ENCODE measurements around the gene COMP. TPM values are rescaled to one million over a fixed set of nuclear protein-coding genes. Genes with fewer than 3 reads are reported as not detected.

COMP gene
- total and polyA plus RNA-seq, 10 of the 15 experiments (the other 5 are each of a cell fraction or from before 2014, with no cell fraction given), result 0.17 TPM; not detected in 9

GRCh38 chr19:18789883-18790565, 1.1 kb downstream of the COMP start:
- no peak for DNase-seq (ENCODE audit: low read depth, low spot score)
- peaks cover 3% of the 10 kb centered on the region; the same call in 1 of the 2 replicates for H3K4me1 ChIP-seq (ENCODE audit: control insufficient read depth, insufficient read depth, low read length)
- H3K79me2 ChIP-seq (ENCODE audit: control insufficient read depth, insufficient read depth, low read length), result no peaks in the 10 kb centered on the region
- no TSS peak for BruUV-seq (replicated peaks)
- WGBS (ENCODE audit: insufficient coverage, insufficient replicate concordance, low lambda C conversion rate, missing lambda C conversion rate), result 1% methylated on average over 23 of the region's 65 CpGs
- 0 out of 2 replicates have a peak overlapping the region, but pooled peaks have one; percentile 17 for H3K4me2 ChIP-seq (ENCODE audit: control insufficient read depth, insufficient read depth)
- peak; percentile 48 for ATAC-seq
- H3K9me3 ChIP-seq (replicated peaks; ENCODE audit: control insufficient read depth, insufficient read depth, low read length), result no peaks in the 10 kb centered on the region; the same call in 2 of the 3 replicates
- ChIA-PET POLR2A (no interaction called here), SMC1A (ENCODE audit: uncharacterized antibody, unreplicated experiment) (no interaction called here), CTCF (no interaction called here), RAD21 (ENCODE audit: unreplicated experiment) (no interaction called here)
- TF ChIP-seq SP1 (IDR thresholded peaks at IDR 0.05; ENCODE audit: low read depth, low read length) (no peak), HDAC6 (IDR thresholded peaks at IDR 0.05; ENCODE audit: unreplicated experiment) (peak; percentile 52), SPI1 (IDR thresholded peaks at IDR 0.05; ENCODE audit: borderline replicate concordance, insufficient read depth, low read depth, low read length) (peak; percentile 35; the same call in 1 of the 2 replicates), NRF1 (conservative IDR thresholded peaks at IDR 0.05; ENCODE audit: low read depth, low read length) (no peak)
- in situ Hi-C loops (cut with MboI), result no loop called here
- intact Hi-C loops (cut with micrococcal nuclease; ENCODE audit: unreplicated experiment), result no loop called here
- H3K27ac ChIP-seq (ENCODE audit: control insufficient read depth, insufficient read depth), result no peak overlapping the region
- no peaks in the 10 kb centered on the region for H3K36me3 ChIP-seq (ENCODE audit: control insufficient read depth in 2 of 2, insufficient read depth in 2 of 2, low read length in 1 of 2)
- no peak overlapping the region for H2AFZ ChIP-seq (ENCODE audit: control insufficient read depth, low read depth, low read length)
- H4K20me1 ChIP-seq (ENCODE audit: control insufficient read depth, insufficient read depth), result no peaks in the 10 kb centered on the region
- peaks cover 15 to 22% of the 10 kb centered on the region in 2 experiments for H3K27me3 ChIP-seq (replicated peaks in 1 of 2; ENCODE audit: control insufficient read depth in 2 of 2, insufficient read depth in 2 of 2, low read length in 1 of 2)
- H3K9ac ChIP-seq (ENCODE audit: control insufficient read depth, insufficient read depth, low read length), result no peak overlapping the region
- FAIRE-seq, result no peak
- no peak overlapping the region for H3K4me3 ChIP-seq

GRCh38 chr19:18789422-18789869, 1.7 kb downstream of the COMP start:
- Histone ChIP-seq H3K36me3 (ENCODE audit: control insufficient read depth in 2 of 2, insufficient read depth in 2 of 2, low read length in 1 of 2) (no peaks in the 10 kb centered on the region), H4K20me1 (ENCODE audit: control insufficient read depth, insufficient read depth) (no peaks in the 10 kb centered on the region), H3K9me3 (replicated peaks; ENCODE audit: control insufficient read depth, insufficient read depth, low read length) (no peaks in the 10 kb centered on the region; the same call in 2 of the 3 replicates), H3K4me1 (ENCODE audit: control insufficient read depth, insufficient read depth, low read length) (peaks cover 3% of the 10 kb centered on the region; the same call in 1 of the 2 replicates), H3K27ac (ENCODE audit: control insufficient read depth, insufficient read depth) (no peak overlapping the region), H2AFZ (ENCODE audit: control insufficient read depth, low read depth, low read length) (no peak overlapping the region), H3K79me2 (ENCODE audit: control insufficient read depth, insufficient read depth, low read length) (no peaks in the 10 kb centered on the region), H3K4me3 (no peak overlapping the region), H3K27me3 (replicated peaks in 1 of 2; ENCODE audit: control insufficient read depth in 2 of 2, insufficient read depth in 2 of 2, low read length in 1 of 2) (peaks cover 15 to 22% of the 10 kb centered on the region in 2 experiments), H3K4me2 (ENCODE audit: control insufficient read depth, insufficient read depth) (no peak overlapping the region), H3K9ac (ENCODE audit: control insufficient read depth, insufficient read depth, low read length) (no peak overlapping the region)
- CTCF ChIA-PET, result no interaction called here
- WGBS (ENCODE audit: insufficient coverage, insufficient replicate concordance, low lambda C conversion rate, missing lambda C conversion rate), result 13% methylated on average over 30 of the region's 38 CpGs
- no peak for FAIRE-seq
- SMC1A ChIA-PET (ENCODE audit: uncharacterized antibody, unreplicated experiment), result no interaction called here
- in situ Hi-C loops (cut with MboI), result no loop called here
- intact Hi-C loops (cut with micrococcal nuclease; ENCODE audit: unreplicated experiment), result no loop called here
- POLR2A ChIA-PET, result no interaction called here
- DNase-seq (ENCODE audit: low read depth, low spot score), result no peak
- RAD21 ChIA-PET (ENCODE audit: unreplicated experiment), result no interaction called here
- no peak for ATAC-seq
- BruUV-seq (replicated peaks), result no TSS peak
- no peak for TF ChIP-seq CHD1 (IDR thresholded peaks at IDR 0.05; ENCODE audit: low read depth, low read length)
- TF ChIP-seq E2F4 (IDR thresholded peaks at IDR 0.05; ENCODE audit: low read depth, low read length), result no peak
- TF ChIP-seq BHLHE40 (IDR thresholded peaks at IDR 0.05; ENCODE audit: borderline replicate concordance in 1 of 2, low read depth in 2 of 2, low read length in 1 of 2), result no peak
- no peak for TF ChIP-seq ELK1 (IDR thresholded peaks at IDR 0.05; ENCODE audit: low read depth, low read length)
- no peak for TF ChIP-seq SP1 (IDR thresholded peaks at IDR 0.05; ENCODE audit: low read depth, low read length)
- TF ChIP-seq STAT1 (conservative IDR thresholded peaks at IDR 0.05), result no peak
- TF ChIP-seq CREB1 (IDR thresholded peaks at IDR 0.05; ENCODE audit: low read depth), result no peak

Measured in GM12878 (cell line).